Spinal cord (tissue), 10 donors: ENCODE results near the gene FOXQ1. TPM values are rescaled to one million over a fixed set of nuclear protein-coding genes. Genes with fewer than 3 reads are reported as not detected.

Experiments
- DNase-seq, 6 donors: peaks; one replicate each; pipeline versions ENCODE4 v3.0.0 to v3.0.0-alpha.2; 2013 to 2015; ENCODE audit warnings: low spot score in 6 of 6, low read depth in 4 of 6
- H3K27ac ChIP-seq: one replicate; pipeline ENCODE4 v1.5.1; 2013; ENCODE audit warnings: low read depth, low read length, control low read depth
- H3K27me3 ChIP-seq: one replicate; pipeline ENCODE4 v1.6.1; 2013; ENCODE audit warnings: low read length; ENCODE audit not compliant: control insufficient read depth, insufficient read depth
- H3K36me3 ChIP-seq: one replicate; pipeline ENCODE4 v1.6.1; 2013; ENCODE audit warnings: low read length; ENCODE audit not compliant: control insufficient read depth, insufficient read depth
- H3K4me1 ChIP-seq: one replicate; pipeline ENCODE4 v1.6.1; 2013; ENCODE audit warnings: low read length; ENCODE audit not compliant: control insufficient read depth, insufficient read depth
- H3K4me3 ChIP-seq: one replicate; pipeline ENCODE4 v1.5.1; 2013; ENCODE audit warnings: low read depth, low read length, control low read depth
- H3K9me3 ChIP-seq: one replicate; pipeline ENCODE4 v1.6.1; 2013; ENCODE audit warnings: low read length; ENCODE audit not compliant: control insufficient read depth, insufficient read depth
- WGBS: methylation state at CpG from one replicate; pipeline ENCODE4 v1.1.5; 2013; ENCODE audit warnings: missing lambda C conversion rate; ENCODE audit not compliant: insufficient coverage; 5-methylcytosine and 5-hydroxymethylcytosine counted together
- long read RNA-seq, 4 donors: transcript quantifications; one replicate each; lab custom pipeline, GENCODE V29; 2026
- polyA plus RNA-seq, 2 donors: library from polyadenylated mRNA; unstranded; fragments of 120-200 nt; gene quantifications; one replicate each; pipeline ENCODE4 v1.2.1, GENCODE V29; 2013; ENCODE audit not compliant: insufficient read length in 2 of 2
- total RNA-seq, 2 donors: library from RNA; depleted of rRNA in 1 of 2; stranded (reverse); fragments of 120-200 nt in 1 of 2; fragments of >200 nt in 1 of 2; gene quantifications; one replicate each; pipeline versions ENCODE4 v1.2.3 to v1.2.4, GENCODE V29; 2013 to 2014
- donor health status: healthy.

Gene FOXQ1
- 1 to 10 TPM; 1.1 to 3.4 TPM for total RNA-seq
- 10 to 100 TPM in 1 of 2 donors, 1 to 10 TPM in 1; 9.4 to 10.5 TPM for polyA plus RNA-seq
- long read RNA-seq, donor 1, transcript FOXQ1-201 (1 exons, 2,309 nt): major isoform, 9 of 9 reads
- long read RNA-seq, donor 1, partial matches to known transcripts: 0 of 9 reads
- long read RNA-seq, donor 1, other reads (novel, unspliced or antisense): 0 of 9 reads
- long read RNA-seq, donor 2, transcript FOXQ1-201 (1 exons, 2,309 nt): major isoform, 10 of 10 reads
- long read RNA-seq, donor 2, partial matches to known transcripts: 0 of 10 reads
- long read RNA-seq, donor 2, other reads (novel, unspliced or antisense): 0 of 10 reads
- long read RNA-seq, donor 3, transcript FOXQ1-201 (1 exons, 2,309 nt): major isoform, 8 of 8 reads
- long read RNA-seq, donor 3, partial matches to known transcripts: 0 of 8 reads
- long read RNA-seq, donor 3, other reads (novel, unspliced or antisense): 0 of 8 reads
- long read RNA-seq, donor 4, transcript FOXQ1-201 (1 exons, 2,309 nt): major isoform, 5 of 5 reads
- long read RNA-seq, donor 4, partial matches to known transcripts: 0 of 5 reads
- long read RNA-seq, donor 4, other reads (novel, unspliced or antisense): 0 of 5 reads

- peaks cover 74% of the 10 kb centered on the region for H3K27me3 ChIP-seq
- peaks cover 24% of the 10 kb centered on the region for H3K4me1 ChIP-seq
- no peaks in the 10 kb centered on the region for H3K36me3 ChIP-seq
- H3K27ac ChIP-seq: peak within 1 kb of the TSS; percentile 52
- WGBS: under 1% methylated on average over 75 of the region's 75 CpGs
- H3K9me3 ChIP-seq: no peaks in the 10 kb centered on the region
- peak within 1 kb of the TSS; percentile 26 for H3K4me3 ChIP-seq
- DNase-seq: peak in 2 of 6 donors; percentile 70 to 74
Observed at GRCh38 chr6:1311400-1312202, at the start of gene FOXQ1. Gene FOXQ1, plus strand, starts transcription at chr6:1312098. Its CDS starts 607 bp downstream, at chr6:1312705.

- no peak overlapping the region for H3K4me3 ChIP-seq
- WGBS: 92% methylated on average over 6 of the region's 6 CpGs
- no peaks in the 10 kb centered on the region for H3K36me3 ChIP-seq
- H3K27me3 ChIP-seq: no peaks in the 10 kb centered on the region
- H3K4me1 ChIP-seq: no peaks in the 10 kb centered on the region
- no peak for DNase-seq
- H3K27ac ChIP-seq: no peak overlapping the region
- no peaks in the 10 kb centered on the region for H3K9me3 ChIP-seq
Observed at GRCh38 chr6:1262704-1263038, 49.2 kb upstream of the FOXQ1 start.

GRCh38 chr6:1263039-1263849 lies 48.7 kb upstream of the FOXQ1 start:
- no peak overlapping the region for H3K27ac ChIP-seq
- 79% methylated on average over 9 of the region's 12 CpGs for WGBS
- H3K4me3 ChIP-seq: no peak overlapping the region
- no peaks in the 10 kb centered on the region for H3K36me3 ChIP-seq
- no peaks in the 10 kb centered on the region for H3K9me3 ChIP-seq
- no peaks in the 10 kb centered on the region for H3K4me1 ChIP-seq
- DNase-seq: no peak
- H3K27me3 ChIP-seq: no peaks in the 10 kb centered on the region

GRCh38 chr6:1263850-1264377 lies 48.0 kb upstream of the FOXQ1 start:
- DNase-seq: no peak
- H3K27ac ChIP-seq: no peak overlapping the region
- no peak overlapping the region for H3K4me3 ChIP-seq
- H3K9me3 ChIP-seq: no peaks in the 10 kb centered on the region
- no peaks in the 10 kb centered on the region for H3K4me1 ChIP-seq
- H3K27me3 ChIP-seq: no peaks in the 10 kb centered on the region
- WGBS: 80% methylated on average over 7 of the region's 10 CpGs
- H3K36me3 ChIP-seq: no peaks in the 10 kb centered on the region

GRCh38 chr6:1264619-1265445 lies 47.1 kb upstream of the FOXQ1 start:
- DNase-seq: no peak
- 85% methylated on average over 9 of the region's 11 CpGs for WGBS
- no peaks in the 10 kb centered on the region for H3K4me1 ChIP-seq
- H3K4me3 ChIP-seq: no peak overlapping the region
- H3K36me3 ChIP-seq: no peaks in the 10 kb centered on the region
- H3K9me3 ChIP-seq: no peaks in the 10 kb centered on the region
- H3K27me3 ChIP-seq: no peaks in the 10 kb centered on the region
- no peak overlapping the region for H3K27ac ChIP-seq

GRCh38 chr6:1266686-1267056 lies 45.2 kb upstream of the FOXQ1 start:
- H3K27ac ChIP-seq: no peak overlapping the region
- H3K27me3 ChIP-seq: no peaks in the 10 kb centered on the region
- WGBS: 92% methylated on average over 3 of the region's 3 CpGs
- no peaks in the 10 kb centered on the region for H3K4me1 ChIP-seq
- no peaks in the 10 kb centered on the region for H3K9me3 ChIP-seq
- H3K4me3 ChIP-seq: no peak overlapping the region
- H3K36me3 ChIP-seq: no peaks in the 10 kb centered on the region
- DNase-seq: no peak

- Histone ChIP-seq H3K9me3 (no peaks in the 10 kb centered on the region), H3K36me3 (no peaks in the 10 kb centered on the region), H3K27ac (no peak overlapping the region), H3K4me3 (no peak overlapping the region), H3K27me3 (no peaks in the 10 kb centered on the region), H3K4me1 (no peaks in the 10 kb centered on the region)
- 60% methylated on average over 7 of the region's 8 CpGs for WGBS
- no peak for DNase-seq
Observed at GRCh38 chr6:1267057-1267732, 44.7 kb upstream of the FOXQ1 start.
